ENCODE measurements around the gene MAGEF1.

Gene MAGEF1

DNA sequence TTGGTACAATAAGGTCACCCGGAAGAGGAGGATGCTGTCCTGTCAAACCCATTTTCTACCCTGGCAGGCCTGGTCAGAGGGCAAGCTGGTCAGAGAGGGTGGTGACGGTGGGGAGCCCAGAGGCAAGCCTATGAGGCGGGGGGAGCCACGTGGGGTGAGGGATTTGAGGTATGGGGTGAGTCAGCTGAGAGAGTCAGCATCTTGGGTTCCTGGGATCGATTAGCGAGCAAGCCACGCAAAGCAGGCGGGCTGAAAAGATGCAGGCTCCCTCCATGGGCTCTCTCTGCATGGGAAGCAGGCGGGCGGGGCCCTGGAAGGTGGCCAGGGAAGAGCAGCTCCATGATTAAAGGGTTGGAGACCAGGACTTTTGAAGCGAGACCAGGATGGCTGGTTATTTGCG, 48.1 kb downstream of the MAGEF1 start:
- DNase-seq, result no peak

DNA sequence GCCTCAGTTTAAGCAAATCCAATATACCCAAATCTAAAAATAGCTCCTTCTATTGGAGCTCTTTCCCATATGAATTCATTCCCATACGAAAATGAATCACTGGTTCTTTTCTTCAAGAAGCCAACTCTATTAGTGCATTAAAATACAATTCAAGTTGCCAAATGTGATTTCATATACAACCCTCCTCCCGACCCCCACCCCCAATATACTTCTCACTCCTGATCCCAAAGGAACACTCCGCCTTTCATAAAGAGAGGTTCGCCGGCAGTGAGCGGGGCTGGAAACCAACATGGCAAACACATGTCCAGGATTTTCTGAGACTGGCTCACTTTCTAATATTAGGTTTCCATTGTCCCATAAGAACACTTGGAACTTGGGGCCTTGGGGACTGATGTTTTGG, 48.5 kb downstream of the MAGEF1 start:
- no peak for DNase-seq

DNA sequence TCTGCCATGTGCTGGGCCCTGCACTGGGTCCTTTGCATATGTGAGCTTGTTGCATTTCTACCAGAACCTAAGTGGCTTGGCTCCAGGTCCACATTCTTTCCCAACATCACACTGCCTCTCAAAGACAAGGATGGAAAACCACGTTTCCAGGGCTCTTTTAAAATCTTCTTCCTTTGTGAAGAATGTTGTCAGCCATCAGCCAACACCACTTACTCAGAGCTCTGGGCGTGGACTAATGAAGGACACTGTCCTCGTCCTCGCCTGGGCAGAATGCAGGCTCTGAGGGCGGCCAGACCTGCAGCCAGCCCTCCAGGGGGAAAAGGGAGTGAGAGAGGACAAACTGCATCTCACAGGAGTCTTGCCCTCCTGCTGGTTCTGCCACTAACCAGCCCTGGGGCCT, 49.7 kb downstream of the MAGEF1 start:
- DNase-seq, result no peak

DNA sequence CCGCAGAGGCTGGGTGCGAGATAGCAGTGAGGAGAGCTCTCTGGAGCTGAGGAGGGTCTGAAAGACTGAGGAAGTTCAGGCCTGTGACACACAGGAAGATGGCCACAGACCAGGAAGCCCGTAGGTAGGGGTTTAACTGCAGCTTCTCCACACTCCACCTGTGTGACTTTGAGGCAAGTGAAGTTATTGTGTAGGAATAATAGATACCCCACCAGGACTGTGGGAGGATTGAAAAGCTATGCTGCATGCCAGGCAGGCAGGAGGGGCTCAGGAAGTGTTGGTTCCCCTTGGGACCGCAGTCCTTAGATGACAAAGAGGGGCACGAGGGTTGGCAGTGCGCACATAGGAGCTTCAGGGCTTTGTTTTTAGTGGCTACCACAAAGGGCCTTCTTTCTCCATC, 50.9 kb downstream of the MAGEF1 start:
- DNase-seq, result no peak

All from activated gamma-delta T cell treated with Interleukin-2 at 50 U/mL for 16 hours (primary cell).